ENCODE data around the gene CLN6.

DNA sequence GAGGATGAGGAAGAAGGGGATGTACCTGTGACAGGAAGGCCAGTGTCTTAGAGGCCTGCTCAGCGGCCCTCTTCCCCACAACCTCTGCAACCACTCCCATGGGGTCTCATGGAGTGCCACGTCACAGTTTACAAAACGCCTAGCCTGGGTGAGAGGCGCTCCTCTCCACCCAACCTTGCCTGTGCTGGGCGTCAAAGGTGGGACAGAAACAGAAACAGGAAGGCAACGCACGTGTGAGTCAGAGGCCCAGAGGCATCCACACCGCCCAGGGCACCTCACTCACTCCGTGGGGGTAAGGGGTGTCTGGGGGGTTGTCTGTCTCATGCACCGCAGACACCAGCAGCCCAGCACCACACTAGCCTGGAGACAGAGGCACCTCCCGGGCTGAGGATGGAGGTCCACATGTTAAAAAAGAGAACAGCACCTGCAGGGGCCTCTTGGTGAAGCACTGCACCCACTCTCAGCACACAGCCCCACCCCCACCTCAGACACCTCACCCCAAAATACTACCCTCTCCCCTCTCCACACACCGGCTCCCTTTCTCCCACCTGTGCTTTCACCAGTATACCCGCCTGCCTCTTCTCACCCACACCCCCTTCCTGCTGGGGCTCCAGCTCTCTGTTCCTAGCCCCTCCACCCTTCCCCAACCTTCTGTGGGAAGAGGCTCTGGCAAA is 19.7 kb downstream of the CLN6 start:
- TF ChIP-seq YY1 (IDR thresholded peaks at IDR 0.05; ENCODE audit: insufficient read depth, insufficient read length), result no peak
- no peak for TF ChIP-seq SUZ12 (IDR thresholded peaks at IDR 0.05; ENCODE audit: extremely low read depth, insufficient read depth, insufficient read length)
